Kidney epithelial cell (primary cell): ENCODE data around the gene MFAP3. TPM values are rescaled to one million over a fixed set of nuclear protein-coding genes. Genes with fewer than 3 reads are reported as not detected.

Experiments
- DNase-seq: peaks from one replicate; pipeline ENCODE4 v3.0.0-alpha.2; 2010; ENCODE audit warnings: low read depth
- H3K27me3 ChIP-seq: 2 replicates; pipeline ENCODE4 v1.6.0; 2011; ENCODE audit warnings: low read length; ENCODE audit not compliant: control insufficient read depth, insufficient read depth
- H3K36me3 ChIP-seq: 2 replicates; pipeline ENCODE4 v1.5.1; 2011; ENCODE audit warnings: low read length; ENCODE audit not compliant: control insufficient read depth, insufficient read depth
- H3K4me3 ChIP-seq: 2 replicates; pipeline ENCODE4 v1.5.1; 2011; ENCODE audit warnings: low read depth, mild to moderate bottlenecking, control low read depth, low read length
- CTCF ChIP-seq: IDR thresholded peaks from 2 replicates; pipeline ENCODE4 v1.5.1; 2011; ENCODE audit warnings: mild to moderate bottlenecking, moderate library complexity, low read length, control low read depth, inconsistent platforms; ENCODE audit not compliant: insufficient read depth, poor library complexity, severe bottlenecking
- total RNA-seq: library from RNA; depleted of rRNA; stranded (reverse); fragments of >200 nt; gene quantifications from 2 replicates; pipeline ENCODE4 v1.2.3, GENCODE V29; 2015

The MFAP3 gene
- total RNA-seq, 1 donor from 2014 or later = 51.0 TPM

- no peak for DNase-seq
- TF ChIP-seq CTCF = no peak
- Histone ChIP-seq H3K36me3 (peaks cover 2% of the 10 kb centered on the region), H3K4me3 (no peak overlapping the region), H3K27me3 (no peaks in the 10 kb centered on the region)
Observed at GRCh38 chr5:154044099-154044498, 5.3 kb downstream of the MFAP3 start.

DNA sequence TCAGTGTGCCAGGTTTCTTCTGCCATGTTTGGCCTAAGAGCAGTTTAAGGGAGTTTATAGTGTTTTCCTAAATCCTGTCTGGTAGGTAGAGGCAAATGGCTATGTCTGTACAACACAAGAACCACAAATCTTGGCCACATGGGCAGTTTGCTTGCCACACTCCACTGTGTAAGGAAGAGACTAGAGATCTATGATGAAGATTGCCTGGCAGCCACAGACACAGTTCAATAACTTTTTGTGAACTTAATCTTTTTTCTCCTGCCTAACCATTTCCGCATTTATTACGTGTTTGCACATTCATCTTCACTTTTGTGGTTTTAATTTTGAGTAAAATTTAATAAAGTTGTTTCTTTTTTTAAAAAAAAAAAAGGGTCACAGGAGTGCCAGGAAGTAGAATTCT lies 5.8 kb downstream of the MFAP3 start:
- H3K27me3 ChIP-seq = no peaks in the 10 kb centered on the region
- no peak for DNase-seq
- H3K36me3 ChIP-seq = peaks cover 2% of the 10 kb centered on the region
- TF ChIP-seq CTCF = no peak
- no peak overlapping the region for H3K4me3 ChIP-seq

DNA sequence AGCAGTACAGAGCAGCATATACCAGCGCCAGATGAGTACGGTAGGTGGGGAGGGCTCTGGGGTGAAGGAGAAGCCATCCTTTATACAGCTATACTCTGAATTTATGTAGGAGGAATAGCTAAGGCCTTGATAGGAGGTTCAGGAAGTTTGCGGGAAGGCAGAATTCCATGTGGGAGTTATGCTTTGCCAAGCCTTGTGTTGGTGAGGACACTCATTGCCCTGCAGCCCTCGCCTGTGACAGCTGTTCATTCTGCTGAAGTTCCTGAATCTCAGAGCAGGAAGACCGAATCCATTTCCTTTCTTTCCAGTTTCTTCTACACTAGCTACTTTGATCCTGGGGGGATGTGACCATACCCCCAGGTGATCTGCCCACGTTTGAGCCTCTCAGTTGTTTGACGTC lies 7.7 kb downstream of the MFAP3 start:
- no peak for TF ChIP-seq CTCF
- no peaks in the 10 kb centered on the region for H3K27me3 ChIP-seq

DNA sequence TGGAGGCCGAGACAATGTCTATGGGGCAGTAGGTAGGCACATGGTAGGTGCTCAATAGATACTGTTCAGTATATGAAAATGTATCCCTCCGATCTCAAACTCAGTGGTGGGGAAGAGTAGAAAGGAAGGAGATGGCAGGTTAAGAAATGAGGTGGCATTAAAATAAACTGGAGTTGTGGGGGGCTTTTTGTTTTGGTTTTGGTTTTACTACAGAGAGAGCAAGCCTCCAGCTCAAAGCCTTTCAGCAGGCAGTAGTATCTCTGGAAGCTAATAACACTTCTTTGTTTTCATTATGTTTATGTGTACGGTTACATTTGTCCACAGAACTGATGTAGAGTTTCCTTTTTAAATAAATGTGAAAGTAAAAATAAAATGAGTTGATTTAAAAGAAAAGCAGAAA lies 8.6 kb downstream of the MFAP3 start:
- no peak for TF ChIP-seq CTCF
- no peak for DNase-seq
- Histone ChIP-seq H3K27me3 (no peaks in the 10 kb centered on the region), H3K36me3 (peaks cover 2% of the 10 kb centered on the region), H3K4me3 (no peak overlapping the region)

More for the DNA sequence above, 7.7 kb downstream of the MFAP3 start:
- Histone ChIP-seq H3K36me3 (peaks cover 2% of the 10 kb centered on the region), H3K4me3 (no peak overlapping the region)
- DNase-seq = no peak

GRCh38 chr5:154049636-154050035 lies 10.9 kb downstream of the MFAP3 start:
- H3K27me3 ChIP-seq = no peaks in the 10 kb centered on the region
- no peak for DNase-seq
- no peak overlapping the region for H3K4me3 ChIP-seq
- TF ChIP-seq CTCF = no peak
- peaks cover 2% of the 10 kb centered on the region for H3K36me3 ChIP-seq

DNA sequence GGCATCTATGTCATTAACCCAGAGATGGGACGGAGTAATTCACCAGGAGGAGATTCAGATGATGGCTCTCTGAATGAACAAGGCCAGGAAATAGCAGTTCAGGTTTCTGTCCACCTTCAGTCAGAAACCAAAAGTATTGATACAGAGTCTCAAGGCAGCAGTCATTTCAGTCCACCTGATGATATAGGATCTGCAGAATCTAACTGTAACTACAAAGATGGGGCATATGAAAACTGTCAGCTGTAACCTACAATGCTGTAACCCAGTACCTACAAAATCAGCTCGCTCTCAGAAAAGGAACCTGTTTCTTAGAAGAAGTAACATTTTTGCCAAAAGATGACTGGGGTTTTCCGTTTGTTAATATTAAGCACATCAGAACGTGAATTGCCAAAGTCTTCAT lies 14.7 kb downstream of the MFAP3 start:
- Histone ChIP-seq H3K4me3 (no peak overlapping the region), H3K36me3 (no peaks in the 10 kb centered on the region), H3K27me3 (no peaks in the 10 kb centered on the region)
- TF ChIP-seq CTCF = no peak
- DNase-seq = no peak
